Stimulated activated CD4-positive, alpha-beta T cell treated with anti-CD3 and anti-CD28 coated beads, TNF-alpha, amount 100 ng/mL, for 48 hours (primary cell): ENCODE measurements around the gene ERGIC1.

ENCODE experiments used
- DNase-seq, 3 donors: peaks; one replicate each; pipeline ENCODE4 v3.0.0-alpha.2; 2020; ENCODE audit warnings: low read depth in 3 of 3

The ERGIC1 gene

GRCh38 chr5:172945151-172945550 lies 111.1 kb downstream of the ERGIC1 start:
- DNase-seq: no peak

GRCh38 chr5:172946146-172946545 lies 112.1 kb downstream of the ERGIC1 start:
- DNase-seq: no peak

GRCh38 chr5:172949426-172949825 lies 115.4 kb downstream of the ERGIC1 start:
- no peak for DNase-seq

- no peak for DNase-seq
Observed at GRCh38 chr5:172950176-172950965, 116.3 kb downstream of the ERGIC1 start.

- DNase-seq: no peak
Observed at GRCh38 chr5:172951371-172952033, 117.5 kb downstream of the ERGIC1 start.

GRCh38 chr5:172952034-172952511 lies 118.0 kb downstream of the ERGIC1 start:
- no peak for DNase-seq

- no peak for DNase-seq
Observed at GRCh38 chr5:172953776-172954675, 120.0 kb downstream of the ERGIC1 start.

GRCh38 chr5:172954751-172955159 lies 120.7 kb downstream of the ERGIC1 start:
- DNase-seq: no peak

- DNase-seq: no peak
Observed at GRCh38 chr5:172956228-172956627, 122.2 kb downstream of the ERGIC1 start.

- DNase-seq: no peak
Observed at GRCh38 chr5:172956936-172957335, 122.9 kb downstream of the ERGIC1 start.

GRCh38 chr5:172957458-172957857 lies 123.4 kb downstream of the ERGIC1 start:
- no peak for DNase-seq

GRCh38 chr5:172958331-172959046 lies 124.4 kb downstream of the ERGIC1 start:
- DNase-seq: peak; percentile 37 to 67 (median 43)

- no peak for DNase-seq
Observed at GRCh38 chr5:172959824-172960799, 126.1 kb downstream of the ERGIC1 start.

- DNase-seq: no peak
Observed at GRCh38 chr5:172969921-172970320, 135.9 kb downstream of the ERGIC1 start.

- DNase-seq: no peak
Observed at GRCh38 chr5:172971482-172971881, 137.4 kb downstream of the ERGIC1 start.

GRCh38 chr5:172972552-172972951 lies 138.5 kb downstream of the ERGIC1 start:
- DNase-seq: no peak

- no peak for DNase-seq
Observed at GRCh38 chr5:172973127-172973916, 139.3 kb downstream of the ERGIC1 start.

GRCh38 chr5:172973931-172974330 lies 139.9 kb downstream of the ERGIC1 start:
- no peak for DNase-seq

GRCh38 chr5:172975289-172975688 lies 141.2 kb downstream of the ERGIC1 start:
- no peak for DNase-seq
